GM21390 (cell line): ENCODE data around the gene KIR2DL3.
"Not testable (repeated sequence)": the region's sequence is repeated elsewhere in the genome, so short reads cannot be mapped to it uniquely, and the experiment has no call there.

Experiments
- ATAC-seq: cut with Tn5 transposase; IDR thresholded peaks from one replicate; pipeline ENCODE4 v1.9.1; 2021; ENCODE audit not compliant: unreplicated experiment

Gene KIR2DL3

GRCh38 chr19:54741950-54742349 lies 3.6 kb downstream of the KIR2DL3 start:
- ATAC-seq: not testable (repeated sequence)

GRCh38 chr19:54744080-54744479 lies 5.8 kb downstream of the KIR2DL3 start:
- not testable (repeated sequence) for ATAC-seq

GRCh38 chr19:54747614-54748322 lies 9.5 kb downstream of the KIR2DL3 start:
- ATAC-seq: not testable (repeated sequence)

GRCh38 chr19:54750276-54750675 lies 12.0 kb downstream of the KIR2DL3 start:
- not testable (repeated sequence) for ATAC-seq

- not testable (repeated sequence) for ATAC-seq
Measured at GRCh38 chr19:54756204-54757110, 18.1 kb downstream of the KIR2DL3 start.

- not testable (repeated sequence) for ATAC-seq
Measured at GRCh38 chr19:54758577-54758976, 20.3 kb downstream of the KIR2DL3 start.

- not testable (repeated sequence) for ATAC-seq
Measured at GRCh38 chr19:54764219-54764618, 25.9 kb downstream of the KIR2DL3 start.

- ATAC-seq: not testable (repeated sequence)
Measured at GRCh38 chr19:54766464-54766863, 28.2 kb downstream of the KIR2DL3 start.

- ATAC-seq: not testable (repeated sequence)
Measured at GRCh38 chr19:54769646-54770045, 31.3 kb downstream of the KIR2DL3 start, which contains the start of gene KIR2DL1. Gene KIR2DL1 (plus strand): TSS chr19:54769793. CDS start chr19:54769851, 58 bp downstream.

GRCh38 chr19:54770511-54770910 lies 32.2 kb downstream of the KIR2DL3 start:
- ATAC-seq: not testable (repeated sequence)

- ATAC-seq: not testable (repeated sequence)
Measured at GRCh38 chr19:54771018-54771960, 33.0 kb downstream of the KIR2DL3 start.

- not testable (repeated sequence) for ATAC-seq
Measured at GRCh38 chr19:54772666-54773065, 34.4 kb downstream of the KIR2DL3 start.

- not testable (repeated sequence) for ATAC-seq
Measured at GRCh38 chr19:54775095-54775815, 36.9 kb downstream of the KIR2DL3 start.

GRCh38 chr19:54775830-54776229 lies 37.5 kb downstream of the KIR2DL3 start:
- not testable (repeated sequence) for ATAC-seq

- not testable (repeated sequence) for ATAC-seq
Measured at GRCh38 chr19:54777851-54778250, 39.5 kb downstream of the KIR2DL3 start.

- ATAC-seq: not testable (repeated sequence)
Measured at GRCh38 chr19:54778896-54779295, 40.6 kb downstream of the KIR2DL3 start.

GRCh38 chr19:54782916-54783315 lies 44.6 kb downstream of the KIR2DL3 start:
- ATAC-seq: not testable (repeated sequence)

- not testable (repeated sequence) for ATAC-seq
Measured at GRCh38 chr19:54786091-54786723, 47.9 kb downstream of the KIR2DL3 start.

GRCh38 chr19:54788154-54788553 lies 49.8 kb downstream of the KIR2DL3 start:
- ATAC-seq: not testable (repeated sequence)
